ENCODE data around the gene PXK. TPM values are rescaled to one million over a fixed set of nuclear protein-coding genes. Genes with fewer than 3 reads are reported as not detected.

PXK gene
- total RNA-seq, 1 experiment from 2014 or later, result 4.4 TPM

GRCh38 chr3:58462829-58463180, 130.1 kb downstream of the PXK start:
- no peaks in the 10 kb centered on the region for H4K20me1 ChIP-seq (ENCODE audit: insufficient read depth)
- CTCF ChIA-PET, result no interaction called here
- POLR2A ChIA-PET (ENCODE audit: unreplicated experiment), result no interaction called here
- intact Hi-C loops (cut with micrococcal nuclease; ENCODE audit: unreplicated experiment), result loop anchor here (1.0 to 5.0 kb wide), 3 partner anchors 28 to 141 kb away; no protein-coding TSS in a partner anchor
- DNase-seq, result peak in 1 of 2 experiments; percentile 39
- H3K36me3 ChIP-seq (ENCODE audit: low read depth), result no peaks in the 10 kb centered on the region
- no peak overlapping the region for H2AFZ ChIP-seq
- H3F3A ChIP-seq (ENCODE audit: insufficient read depth, low read depth), result peaks cover 5% of the 10 kb centered on the region; the same call in 1 of the 2 replicates
- no peaks in the 10 kb centered on the region for H3K9me3 ChIP-seq (ENCODE audit: insufficient read depth, low read depth)
- no peaks in the 10 kb centered on the region for H3K9me2 ChIP-seq (ENCODE audit: insufficient read depth)
- peaks cover 24% of the 10 kb centered on the region for H3K4me1 ChIP-seq (replicated peaks; ENCODE audit: insufficient read depth)
- no peak overlapping the region for H3K27ac ChIP-seq
- H3K79me2 ChIP-seq (ENCODE audit: low read depth), result no peaks in the 10 kb centered on the region
- H3K27me3 ChIP-seq (ENCODE audit: insufficient read depth, low read depth), result no peaks in the 10 kb centered on the region
- no peak for TF ChIP-seq EZH2 (IDR thresholded peaks at IDR 0.05; ENCODE audit: low read depth)
- TF ChIP-seq CTCF (conservative IDR thresholded peaks at IDR 0.05), result no peak
- H3K4me3 ChIP-seq, result no peak overlapping the region
- H3K4me2 ChIP-seq, result no peak overlapping the region
- BruUV-seq (replicated peaks), result no TSS peak

GRCh38 chr3:58463181-58463941, 130.7 kb downstream of the PXK start:
- H3F3A ChIP-seq (ENCODE audit: insufficient read depth, low read depth), result peaks cover 5% of the 10 kb centered on the region; the same call in 1 of the 2 replicates
- peak overlapping the region; percentile 29 for H3K4me2 ChIP-seq
- DNase-seq, result peak; percentile 71 to 77
- BruUV-seq (replicated peaks), result no TSS peak
- intact Hi-C loops (cut with micrococcal nuclease; ENCODE audit: unreplicated experiment), result loop anchor here (1.0 to 5.0 kb wide), 3 partner anchors 28 to 141 kb away; no protein-coding TSS in a partner anchor
- H3K4me3 ChIP-seq, result no peak overlapping the region
- H3K27me3 ChIP-seq (ENCODE audit: insufficient read depth, low read depth), result no peaks in the 10 kb centered on the region
- H3K9me2 ChIP-seq (ENCODE audit: insufficient read depth), result no peaks in the 10 kb centered on the region
- H4K20me1 ChIP-seq (ENCODE audit: insufficient read depth), result no peaks in the 10 kb centered on the region
- H3K4me1 ChIP-seq (replicated peaks; ENCODE audit: insufficient read depth), result peaks cover 29% of the 10 kb centered on the region
- no peaks in the 10 kb centered on the region for H3K9me3 ChIP-seq (ENCODE audit: insufficient read depth, low read depth)
- no peak overlapping the region for H3K27ac ChIP-seq
- no peaks in the 10 kb centered on the region for H3K79me2 ChIP-seq (ENCODE audit: low read depth)
- no peaks in the 10 kb centered on the region for H3K36me3 ChIP-seq (ENCODE audit: low read depth)
- ChIA-PET POLR2A (ENCODE audit: unreplicated experiment) (interaction anchor here (0.6 to 0.7 kb wide), 2 partner anchors 8 to 24 kb away, joined by 3 to 4 read pairs; no protein-coding TSS in a partner anchor), CTCF (no interaction called here)
- TF ChIP-seq EZH2 (IDR thresholded peaks at IDR 0.05; ENCODE audit: low read depth) (no peak), CTCF (conservative IDR thresholded peaks at IDR 0.05) (peak; percentile 85)
- no peak overlapping the region for H2AFZ ChIP-seq

- peak overlapping the region; percentile 29; the same call in 1 of the 2 replicates for H3K4me2 ChIP-seq
- H3K4me1 ChIP-seq (replicated peaks; ENCODE audit: insufficient read depth), result peaks cover 35% of the 10 kb centered on the region
- H3F3A ChIP-seq (ENCODE audit: insufficient read depth, low read depth), result peaks cover 8% of the 10 kb centered on the region; the same call in 1 of the 2 replicates
- H3K36me3 ChIP-seq (ENCODE audit: low read depth), result no peaks in the 10 kb centered on the region
- ChIA-PET POLR2A (ENCODE audit: unreplicated experiment) (interaction anchor here (0.7 kb wide), 1 partner anchor 7 kb away, joined by 4 read pairs; no protein-coding TSS in a partner anchor), CTCF (no interaction called here)
- no peaks in the 10 kb centered on the region for H3K9me3 ChIP-seq (ENCODE audit: insufficient read depth, low read depth)
- H4K20me1 ChIP-seq (ENCODE audit: insufficient read depth), result no peaks in the 10 kb centered on the region
- no peaks in the 10 kb centered on the region for H3K9me2 ChIP-seq (ENCODE audit: insufficient read depth)
- no peak for DNase-seq
- BruUV-seq (replicated peaks), result no TSS peak
- H2AFZ ChIP-seq, result no peak overlapping the region
- no peaks in the 10 kb centered on the region for H3K27me3 ChIP-seq (ENCODE audit: insufficient read depth, low read depth)
- intact Hi-C loops (cut with micrococcal nuclease; ENCODE audit: unreplicated experiment), result loop anchor here (1.0 to 5.0 kb wide), 3 partner anchors 27 to 142 kb away; no protein-coding TSS in a partner anchor
- H3K4me3 ChIP-seq, result no peak overlapping the region
- TF ChIP-seq EZH2 (IDR thresholded peaks at IDR 0.05; ENCODE audit: low read depth) (no peak), CTCF (conservative IDR thresholded peaks at IDR 0.05) (no peak; the same call in 1 of the 2 replicates)
- H3K27ac ChIP-seq, result no peak overlapping the region
- no peaks in the 10 kb centered on the region for H3K79me2 ChIP-seq (ENCODE audit: low read depth)
Observed at GRCh38 chr3:58463942-58464271, 131.2 kb downstream of the PXK start.
